Left ventricle myocardium superior (tissue), 1 donor: ENCODE results near the gene HMCES. TPM values are rescaled to one million over a fixed set of nuclear protein-coding genes. Genes with fewer than 3 reads are reported as not detected.

ENCODE experiments used
- ATAC-seq: fragments of 200-7000 bp; cut with Tn5 transposase; one replicate; pipeline ENCODE4 v1.9.1; 2020; ENCODE audit warnings: mild to moderate bottlenecking, moderate library complexity
- DNase-seq: peaks from one replicate; pipeline ENCODE4 v3.0.0-alpha.2; 2020
- intact Hi-C: fragments of 100-400 bp; cut with micrococcal nuclease; formaldehyde crosslinking; loops from one replicate; pipeline ENCODE4 v1.11.0; 2022
- long read RNA-seq: library from polyadenylated mRNA; unstranded; transcript quantifications from one replicate; pipeline ENCODE4 v2.0.0, GENCODE V29; 2021
- total RNA-seq: library from RNA; stranded (reverse); fragmentation: NEBNext Ultra II Directional; extraction: Animal tissue kit (Norgen Biotek cat#: 25700); gene quantifications from one replicate; pipeline ENCODE4 v1.2.1, GENCODE V29; 2021
- donor health status: DM: no; HTN: yes; CAD: no; lungs with severe emphysema.

HMCES gene
- 34.9 TPM for total RNA-seq
- long read RNA-seq, transcript HMCES-204 (7 exons, 1,952 nt): minor isoform, 16 of 85 reads
- long read RNA-seq, transcript HMCES-201 (7 exons, 2,515 nt): major isoform, 53 of 85 reads
- long read RNA-seq, partial matches to known transcripts: 4 of 85 reads
- long read RNA-seq, other reads (novel, unspliced or antisense): 9 of 85 reads

GRCh38 chr3:129278439-129278965 is at the start of gene HMCES:
TSS of gene HMCES (plus strand) at chr3:129278870. CDS start at chr3:129279733, 863 bp downstream.
- ATAC-seq (peak; percentile 97), DNase-seq (peak; percentile 96)
- intact Hi-C loops: no loop called here

- peak; percentile 2 for ATAC-seq
- intact Hi-C loops: no loop called here
- peak; percentile 45 for DNase-seq
Observed at GRCh38 chr3:129228891-129229585, 49.6 kb upstream of the HMCES start.

- intact Hi-C loops: no loop called here
- ATAC-seq (peak; percentile 18), DNase-seq (no peak)
Observed at GRCh38 chr3:129230311-129231019, 48.2 kb upstream of the HMCES start.

DNA sequence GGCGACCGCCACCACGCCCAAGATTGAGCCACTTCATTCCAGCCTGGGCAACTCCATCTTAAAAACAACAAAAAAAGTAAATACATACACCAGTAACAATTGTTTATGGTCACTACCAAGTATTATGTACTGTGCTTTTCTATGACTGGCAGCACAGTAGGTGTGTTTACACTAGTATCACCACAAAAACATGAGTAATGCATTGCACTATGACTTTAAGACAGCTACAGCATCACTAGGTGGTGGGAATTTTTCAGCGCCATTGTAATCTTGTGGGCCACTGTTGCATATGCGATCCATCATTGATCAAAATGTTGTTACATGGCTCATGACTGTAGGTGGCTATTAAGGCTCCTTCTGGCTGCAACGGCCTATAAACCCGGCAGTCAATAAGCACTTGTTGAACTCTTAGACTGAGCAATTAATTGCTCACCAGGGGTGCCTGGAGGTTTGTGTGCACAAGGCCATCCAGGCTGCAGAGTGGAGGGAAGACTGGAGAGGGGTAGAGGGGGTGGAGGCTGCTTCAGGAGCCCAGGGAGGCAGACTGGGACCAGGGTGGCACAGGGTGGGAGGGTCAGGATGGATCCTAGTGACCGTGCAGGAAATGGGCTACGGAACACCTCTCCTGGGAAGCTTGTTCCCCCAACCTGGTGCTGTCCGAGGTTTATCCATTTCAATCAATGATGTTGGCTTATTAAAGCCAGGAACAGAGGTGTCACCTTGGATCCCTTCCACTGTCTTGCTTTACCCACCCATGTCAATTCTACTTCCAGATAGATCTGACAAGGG is 47.1 kb upstream of the HMCES start:
- ATAC-seq: no peak
- DNase-seq: no peak
- intact Hi-C loops: no loop called here

DNA sequence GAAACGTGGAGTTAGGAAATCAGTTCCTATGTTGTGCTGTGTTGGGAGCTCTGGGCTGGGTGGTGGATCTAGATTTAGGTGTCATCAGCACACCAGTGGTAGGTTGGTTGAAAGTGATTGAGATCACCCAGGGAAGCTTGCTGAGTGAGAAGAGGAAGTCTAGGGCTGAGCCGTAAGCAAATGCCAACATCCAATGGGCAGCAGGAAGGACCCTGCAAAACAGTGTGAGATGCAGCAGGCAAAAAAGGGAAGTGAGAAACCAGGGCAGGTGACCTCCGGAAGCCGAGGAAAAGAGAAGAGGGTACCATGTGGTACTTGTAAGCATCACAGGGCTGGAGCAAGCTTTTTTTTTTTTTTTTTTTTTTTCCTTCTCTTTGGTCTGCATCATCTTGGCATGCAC is 45.1 kb upstream of the HMCES start:
- intact Hi-C loops: no loop called here
- DNase-seq (no peak), ATAC-seq (peak; percentile 61)

- DNase-seq (no peak), ATAC-seq (no peak)
- intact Hi-C loops: no loop called here
Observed at GRCh38 chr3:129234441-129234840, 44.2 kb upstream of the HMCES start.

DNA sequence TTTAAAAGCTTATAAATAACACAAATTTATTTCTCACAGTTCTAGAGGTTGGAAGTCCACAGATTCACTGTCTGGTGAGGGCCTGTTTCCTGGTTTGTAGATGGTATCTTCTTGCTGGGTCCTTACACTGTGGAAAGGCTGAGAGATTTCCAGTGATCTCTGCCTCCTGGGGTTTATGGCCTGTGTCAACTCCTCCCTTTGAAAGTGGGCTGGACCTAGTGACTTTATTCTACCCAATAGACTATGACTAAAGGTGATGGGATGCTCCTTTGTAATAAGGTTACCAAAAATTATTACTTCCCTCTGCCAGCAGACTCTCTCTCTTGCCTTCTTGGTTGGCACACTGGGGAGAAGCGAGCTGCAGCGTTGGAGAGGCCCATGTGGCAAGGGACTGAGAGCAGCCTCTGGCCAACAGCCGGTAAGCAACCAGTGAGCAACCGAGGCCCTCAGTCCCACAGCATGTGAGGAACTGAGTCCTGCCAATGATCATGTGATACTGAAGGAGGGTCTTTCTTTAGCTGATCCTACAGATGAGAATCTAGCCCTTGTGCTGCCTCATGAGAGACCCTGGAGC is 43.2 kb upstream of the HMCES start:
- intact Hi-C loops: no loop called here
- ATAC-seq: no peak
- DNase-seq: no peak

GRCh38 chr3:129238945-129239705 is 39.5 kb upstream of the HMCES start:
- no peak for DNase-seq
- peak; percentile 65 for ATAC-seq
- intact Hi-C loops: no loop called here

DNA sequence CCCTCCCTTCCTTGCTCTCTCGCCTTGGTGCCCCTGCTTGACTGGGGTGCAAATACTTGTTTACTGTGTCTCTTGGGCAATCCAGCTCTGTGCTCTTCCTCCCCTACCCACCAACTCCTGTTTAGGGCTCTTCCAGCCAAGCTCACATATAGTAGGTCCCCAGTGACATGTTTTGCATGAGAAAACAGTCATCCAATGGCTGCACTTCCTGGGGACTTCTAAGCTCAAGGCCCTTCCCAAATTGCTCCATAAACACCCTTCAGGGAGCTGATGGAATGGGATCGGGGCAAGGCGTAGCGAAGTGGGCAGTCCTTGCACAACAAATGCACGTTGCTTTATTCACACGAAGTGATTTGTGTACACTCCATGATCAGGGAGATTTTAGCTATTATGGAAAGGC is 38.7 kb upstream of the HMCES start:
- ATAC-seq: no peak
- DNase-seq: no peak
- intact Hi-C loops: loop anchor here (10.0 kb wide), 1 partner anchor 265 kb away; no protein-coding TSS in a partner anchor

- ATAC-seq (peak; percentile 57), DNase-seq (no peak)
- intact Hi-C loops: loop anchor here (10.0 kb wide), 1 partner anchor 266 kb away; no protein-coding TSS in a partner anchor
Observed at GRCh38 chr3:129240436-129240835, 38.2 kb upstream of the HMCES start.

- ATAC-seq (no peak), DNase-seq (no peak)
- intact Hi-C loops: loop anchor here (10.0 kb wide), 1 partner anchor 270 kb away; no protein-coding TSS in a partner anchor
Observed at GRCh38 chr3:129245141-129245540, 33.5 kb upstream of the HMCES start.

DNA sequence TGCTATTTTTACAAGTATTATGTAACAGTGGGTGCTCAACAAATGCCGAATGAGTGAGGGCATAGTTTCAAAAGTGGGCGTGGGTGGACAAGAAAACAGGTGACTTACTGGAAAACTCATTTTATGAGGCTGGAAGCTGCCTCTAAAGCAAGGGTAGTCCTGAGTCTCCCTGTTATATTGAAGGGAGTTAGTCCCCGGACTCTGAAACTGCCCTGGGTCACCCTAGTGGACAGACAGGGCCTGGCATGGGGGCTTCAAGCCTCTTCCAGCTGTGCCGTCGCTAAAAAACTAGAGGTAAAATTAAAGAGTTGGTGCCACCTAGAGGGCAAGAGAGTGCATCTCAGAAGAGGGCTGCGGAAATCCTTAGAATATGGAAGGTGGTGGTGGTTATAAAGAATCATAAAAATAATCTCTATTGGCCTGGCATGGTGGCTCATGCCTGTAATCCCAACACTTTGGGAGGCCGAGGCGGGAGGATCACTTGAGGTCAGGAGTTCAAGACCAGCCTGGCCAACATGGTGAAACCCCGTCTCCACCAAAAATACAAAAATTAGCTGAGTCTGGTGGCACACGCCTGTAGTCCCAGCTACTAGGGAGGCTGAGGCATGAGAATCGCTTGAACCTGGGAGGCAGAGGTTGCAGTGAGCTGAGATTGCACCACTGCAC is 32.9 kb upstream of the HMCES start:
- peak; percentile 82 for ATAC-seq
- intact Hi-C loops: loop anchor here (10.0 kb wide), 1 partner anchor 271 kb away; no protein-coding TSS in a partner anchor

GRCh38 chr3:129246636-129247035 is 32.0 kb upstream of the HMCES start:
- ATAC-seq (no peak), DNase-seq (no peak)
- intact Hi-C loops: loop anchor here (10.0 kb wide), 1 partner anchor 272 kb away; no protein-coding TSS in a partner anchor

More for the DNA sequence above, 32.9 kb upstream of the HMCES start:
- DNase-seq: peak; percentile 82

- no peak for ATAC-seq
- no peak for DNase-seq
- intact Hi-C loops: loop anchor here (10.0 kb wide), 1 partner anchor 274 kb away; no protein-coding TSS in a partner anchor
Observed at GRCh38 chr3:129248286-129248979, 30.2 kb upstream of the HMCES start.

DNA sequence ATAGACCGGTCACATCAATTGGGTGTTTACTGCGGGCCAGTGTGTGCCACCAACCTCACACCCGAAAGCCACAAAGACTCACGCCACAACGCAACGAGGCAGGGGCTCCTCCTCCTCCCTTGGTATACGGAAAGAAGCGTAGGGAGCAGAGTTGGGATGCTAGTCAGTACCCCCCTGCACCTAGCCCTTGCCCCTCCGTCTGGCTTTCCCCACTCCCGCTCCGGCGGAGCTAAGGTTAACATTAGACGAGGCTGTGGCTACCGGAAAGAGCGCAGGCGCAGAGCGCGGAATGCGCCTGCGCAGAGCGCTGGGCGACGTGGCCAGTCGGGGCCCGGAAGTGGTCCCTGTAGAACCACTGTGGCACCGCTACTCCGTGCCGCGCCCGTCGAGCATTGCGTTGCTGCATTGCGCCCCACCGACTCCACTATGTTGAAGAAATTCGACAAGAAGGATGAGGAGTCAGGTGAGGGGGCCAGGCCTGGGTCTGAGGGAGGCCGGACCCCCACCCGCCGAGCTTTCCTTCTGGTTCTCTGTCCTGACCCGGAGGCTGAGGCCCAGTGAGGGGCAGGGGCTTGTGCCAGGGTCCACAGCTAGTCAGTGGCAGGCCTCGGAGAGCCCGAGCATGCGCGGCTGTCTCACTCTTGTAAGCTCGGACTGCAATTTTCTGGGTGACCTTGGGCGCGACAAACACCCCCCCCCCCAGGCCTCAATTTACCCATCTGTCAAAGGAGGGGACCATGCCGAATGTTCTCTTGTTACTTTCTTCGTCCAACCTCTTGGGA is 29.2 kb upstream of the HMCES start, which contains the start of gene COPG1:
TSS of gene COPG1 (plus strand) at position 323 of the 782 bp plus-strand sequence. CDS start at position 427, 104 bp downstream.
- ATAC-seq (peak; percentile 93), DNase-seq (peak; percentile 94)
- intact Hi-C loops: loop anchor here (10.0 kb wide), 1 partner anchor 275 kb away; no protein-coding TSS in a partner anchor

- ATAC-seq (no peak), DNase-seq (no peak)
- intact Hi-C loops: no loop called here
Observed at GRCh38 chr3:129252748-129253147, 25.9 kb upstream of the HMCES start.
